Fibroblast of mammary gland (primary cell): Measurements from ENCODE around the gene INPPL1.

Source experiments
- DNase-seq: peaks from one replicate; pipeline ENCODE4 v3.0.0-alpha.2; 2010; ENCODE audit warnings: low read depth
- H3K4me3 ChIP-seq: 2 replicates; pipeline ENCODE4 v1.5.1; 2011; ENCODE audit warnings: low read depth, mild to moderate bottlenecking, low read length, moderate library complexity; ENCODE audit not compliant: control insufficient read depth
- CTCF ChIP-seq: conservative IDR thresholded peaks from 2 replicates; pipeline ENCODE4 v1.5.1; 2011; ENCODE audit warnings: low read depth, low read length, inconsistent platforms; ENCODE audit not compliant: control insufficient read depth, insufficient read depth

The INPPL1 gene

GRCh38 chr11:72287293-72287692 is 62.7 kb downstream of the INPPL1 start:
- TF ChIP-seq CTCF: no peak
- H3K4me3 ChIP-seq: no peak overlapping the region

More at GRCh38 chr11:72287293-72287692, 62.7 kb downstream of the INPPL1 start:
- DNase-seq: no peak
